AG09319 (cell line): ENCODE measurements around the gene TMEM117.

ENCODE experiments used
- DNase-seq: peaks from one replicate; pipeline ENCODE4 v3.0.0-alpha.2; 2010; ENCODE audit warnings: low read depth; ENCODE audit errors: extremely low read depth
- TF ChIP-seq, protein P1 (sequence below): IDR thresholded peaks from 2 replicates; pipeline ENCODE4 v1.5.1; 2011; ENCODE audit warnings: low read depth, mild to moderate bottlenecking, inconsistent platforms, low read length, moderate library complexity

Gene TMEM117

DNA sequence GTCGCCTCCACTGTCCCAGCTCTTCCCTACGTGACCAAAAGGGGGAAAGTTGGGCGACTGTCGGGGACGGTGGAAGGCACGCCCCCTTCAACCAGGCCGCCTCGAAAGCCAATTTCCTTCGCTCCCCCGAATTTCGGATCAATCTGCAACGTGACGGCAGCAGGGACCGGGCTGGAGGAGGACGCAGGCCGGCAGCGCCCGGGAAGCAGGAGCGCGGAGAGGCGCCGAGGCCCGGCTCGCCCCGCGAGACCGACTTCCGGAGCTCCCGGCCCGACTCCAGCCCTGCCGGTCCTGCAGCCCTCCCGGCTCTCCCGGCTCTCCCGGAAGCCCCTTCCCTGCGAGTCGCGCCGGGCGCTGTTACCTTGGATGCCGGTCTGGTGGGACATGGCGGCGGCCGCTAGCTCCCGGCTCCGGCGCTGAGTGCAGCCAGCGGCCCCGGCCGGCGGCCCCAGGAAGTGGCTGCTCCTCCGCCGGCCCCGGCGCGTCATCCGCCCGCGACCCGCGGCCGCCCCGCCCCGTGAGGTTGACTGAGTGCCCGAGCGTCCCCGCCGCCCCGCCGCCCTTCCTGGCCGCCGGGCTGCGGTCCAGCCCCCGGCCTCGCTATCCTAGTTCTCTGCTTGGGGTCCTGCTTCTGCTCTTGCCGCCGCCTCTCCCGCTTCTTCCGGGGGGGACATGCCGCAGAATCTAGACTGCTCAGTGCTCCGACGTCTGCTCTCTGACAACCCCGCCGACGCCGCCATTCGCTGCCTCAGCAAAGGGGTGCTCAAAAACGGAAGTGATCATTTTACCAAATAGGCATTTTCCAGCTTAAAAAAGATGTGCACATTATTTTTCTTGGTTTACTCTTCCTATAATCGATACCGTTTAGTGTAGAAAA is 29.8 kb upstream of the TMEM117 start, which contains the start of gene TWF1:
TWF1 (minus strand) TSS at position 458 of the 877 bp plus-strand sequence; CDS start at position 386, 72 bp downstream.
- no peak for DNase-seq
- TF ChIP-seq, protein P1, sequence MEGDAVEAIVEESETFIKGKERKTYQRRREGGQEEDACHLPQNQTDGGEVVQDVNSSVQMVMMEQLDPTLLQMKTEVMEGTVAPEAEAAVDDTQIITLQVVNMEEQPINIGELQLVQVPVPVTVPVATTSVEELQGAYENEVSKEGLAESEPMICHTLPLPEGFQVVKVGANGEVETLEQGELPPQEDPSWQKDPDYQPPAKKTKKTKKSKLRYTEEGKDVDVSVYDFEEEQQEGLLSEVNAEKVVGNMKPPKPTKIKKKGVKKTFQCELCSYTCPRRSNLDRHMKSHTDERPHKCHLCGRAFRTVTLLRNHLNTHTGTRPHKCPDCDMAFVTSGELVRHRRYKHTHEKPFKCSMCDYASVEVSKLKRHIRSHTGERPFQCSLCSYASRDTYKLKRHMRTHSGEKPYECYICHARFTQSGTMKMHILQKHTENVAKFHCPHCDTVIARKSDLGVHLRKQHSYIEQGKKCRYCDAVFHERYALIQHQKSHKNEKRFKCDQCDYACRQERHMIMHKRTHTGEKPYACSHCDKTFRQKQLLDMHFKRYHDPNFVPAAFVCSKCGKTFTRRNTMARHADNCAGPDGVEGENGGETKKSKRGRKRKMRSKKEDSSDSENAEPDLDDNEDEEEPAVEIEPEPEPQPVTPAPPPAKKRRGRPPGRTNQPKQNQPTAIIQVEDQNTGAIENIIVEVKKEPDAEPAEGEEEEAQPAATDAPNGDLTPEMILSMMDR: peak; percentile 35

DNA sequence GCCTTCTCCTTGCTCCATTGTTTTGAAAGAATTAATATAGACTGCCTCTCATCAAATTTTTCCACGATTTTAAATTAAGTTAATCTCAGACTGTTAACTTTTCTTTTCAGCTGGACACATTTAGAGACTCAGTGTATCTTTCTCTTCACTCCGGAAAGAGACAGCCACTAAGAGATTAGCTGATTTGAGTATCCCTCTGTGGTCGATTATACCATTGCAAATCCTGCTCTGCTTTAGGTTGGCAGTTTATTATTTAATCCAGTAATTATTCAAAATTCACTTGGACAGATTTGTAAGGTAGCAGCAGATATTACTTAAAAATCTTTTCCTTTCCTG is 29.2 kb upstream of the TMEM117 start:
- DNase-seq: no peak
- TF ChIP-seq, protein P1: no peak

DNA sequence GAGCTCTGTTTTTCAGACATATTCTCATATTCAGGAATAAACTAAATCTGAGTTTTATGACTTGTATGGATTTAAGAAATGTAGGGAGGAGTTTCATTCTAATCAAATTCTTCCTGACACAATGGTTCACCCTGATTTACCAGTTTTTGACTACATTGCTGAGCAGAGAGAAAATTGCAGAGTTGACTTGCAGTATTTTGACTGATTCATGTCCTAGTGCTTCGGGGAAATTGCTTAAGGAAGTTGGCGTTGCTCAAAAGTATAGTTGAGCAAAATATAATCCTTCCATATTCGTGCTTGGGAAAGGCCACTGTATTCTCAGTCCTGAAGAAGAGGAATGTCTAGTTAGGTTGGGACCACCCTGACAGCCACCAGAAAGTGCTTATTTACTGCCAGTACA is 28.5 kb upstream of the TMEM117 start:
- TF ChIP-seq, protein P1: no peak
- no peak for DNase-seq

DNA sequence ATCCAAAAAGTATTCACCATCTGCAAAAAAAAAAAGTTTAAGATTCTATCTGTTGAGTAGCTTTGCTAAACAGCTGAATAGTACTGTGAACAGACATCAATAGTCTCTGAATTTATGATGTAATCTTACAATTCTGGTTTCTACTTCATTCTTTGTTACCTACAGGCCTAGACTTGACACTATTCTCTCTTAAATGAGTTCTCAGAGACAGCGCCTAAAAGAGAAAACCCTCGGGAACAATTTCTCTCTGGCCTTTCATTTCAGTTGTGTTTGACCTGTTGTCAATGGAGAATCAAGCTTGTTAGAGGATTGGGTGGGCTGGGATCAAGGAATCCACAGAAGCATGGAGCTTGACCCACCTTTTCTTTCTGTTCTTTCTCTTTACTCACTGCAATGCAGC is 23.8 kb upstream of the TMEM117 start:
- TF ChIP-seq, protein P1: no peak
- no peak for DNase-seq

DNA sequence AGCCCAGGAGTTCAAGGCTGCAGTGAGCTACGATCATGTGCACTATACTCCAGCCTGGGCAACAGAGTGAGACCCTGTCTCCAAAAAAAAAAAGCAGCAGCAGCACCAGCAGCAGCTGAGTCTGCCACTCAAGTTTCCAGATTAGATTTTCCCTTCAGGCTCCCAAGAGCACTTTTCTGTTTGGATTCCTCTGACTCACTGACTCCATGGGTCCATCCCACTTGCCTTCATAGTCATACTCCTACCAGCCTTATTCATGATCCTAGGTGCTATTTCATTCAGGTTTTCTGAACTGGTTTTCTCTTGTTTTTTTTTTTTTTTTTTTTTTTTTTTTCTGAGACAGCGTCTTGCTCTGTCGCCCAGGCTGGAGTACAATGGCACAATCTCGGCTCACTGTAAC is 23.0 kb upstream of the TMEM117 start:
- no peak for DNase-seq
- TF ChIP-seq, protein P1: no peak

DNA sequence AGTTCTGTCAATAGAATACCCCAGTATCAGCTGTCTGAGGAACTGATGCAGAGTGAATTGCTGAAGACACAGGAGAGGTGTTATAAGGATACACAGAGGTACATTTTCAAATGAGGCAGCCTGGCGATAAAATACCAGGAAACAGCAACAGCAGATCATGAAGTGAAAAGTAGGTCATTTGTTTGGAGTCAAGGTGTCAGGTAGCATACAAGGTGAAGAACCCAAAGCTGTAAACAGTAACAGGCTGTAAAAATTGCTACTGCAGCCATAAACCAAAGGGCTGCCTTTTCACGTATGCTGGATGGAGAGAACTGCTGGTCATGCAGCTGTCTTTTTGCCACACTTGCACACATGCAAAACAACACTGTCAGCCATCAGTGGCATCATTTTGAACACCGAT is 20.5 kb upstream of the TMEM117 start:
- no peak for DNase-seq
- TF ChIP-seq, protein P1: no peak

DNA sequence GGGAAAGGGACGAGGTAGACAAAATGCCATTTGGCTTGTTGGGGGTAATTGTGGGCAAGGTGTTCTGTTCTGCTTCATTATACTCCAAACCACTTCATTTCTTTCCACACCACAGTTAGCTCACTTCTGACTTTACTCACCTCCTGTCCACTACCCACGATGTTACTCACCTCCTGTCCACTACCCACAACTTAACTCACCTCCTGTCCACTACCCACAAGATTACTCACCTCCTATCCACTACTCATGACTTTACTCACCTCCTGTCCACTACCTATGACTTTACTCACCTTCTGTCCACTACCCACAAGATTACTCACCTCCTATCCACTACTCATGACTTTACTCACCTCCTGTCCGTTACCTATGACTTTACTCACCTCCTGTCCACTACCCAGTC is 19.7 kb upstream of the TMEM117 start:
- DNase-seq: no peak
- TF ChIP-seq, protein P1: no peak
